H1 (cell line): ENCODE measurements around the gene FXYD7. TPM values are rescaled to one million over a fixed set of nuclear protein-coding genes. Genes with fewer than 3 reads are reported as not detected.

Source experiments
- CTCF ChIA-PET: fragments of 300-600 bp; sonication (Branson Sonifier 250); formaldehyde crosslinking; loops from one replicate; lab custom pipeline; 2021; ENCODE audit not compliant: partially characterized antibody; lab: Charles Lee
- POLR2A ChIA-PET: fragments of 300-600 bp; sonication (Branson Sonifier 250); formaldehyde crosslinking; loops from one replicate; lab custom pipeline; 2021; ENCODE audit warnings: inconsistent platforms; ENCODE audit not compliant: partially characterized antibody; lab: Charles Lee
- DNase-seq, 2 experiments: peaks; one replicate each; pipeline versions ENCODE4 v3.0.0 to v3.0.0-alpha.2; 2010 to 2022; ENCODE audit warnings: low spot score in 2 of 2, low read depth in 1 of 2, mixed read lengths in 1 of 2
- FAIRE-seq: peaks from 2 replicates; lab custom pipeline; 2011; peaks lifted over from hg19 to GRCh38; lab: Jason Lieb, UNC
- H2AFZ ChIP-seq: 2 replicates; pipeline ENCODE4 v1.8.1; 2012; ENCODE audit warnings: low read length, inconsistent platforms
- H2AK5ac ChIP-seq: 2 replicates; pipeline ENCODE4 v1.6.1; 2013; ENCODE audit warnings: low read depth, low read length
- H2BK120ac ChIP-seq: replicated peaks from 2 replicates; pipeline ENCODE3; 2013; ENCODE audit warnings: low read depth, low read length, inconsistent platforms
- H2BK12ac ChIP-seq: 2 replicates; pipeline ENCODE4 v1.6.1; 2013; ENCODE audit warnings: low read depth, low read length
- H2BK15ac ChIP-seq: 2 replicates; pipeline ENCODE4 v1.6.1; 2013; ENCODE audit warnings: low read length
- H2BK20ac ChIP-seq: 2 replicates; pipeline ENCODE4 v1.6.1; 2013; ENCODE audit warnings: low read length
- H2BK5ac ChIP-seq: 2 replicates; pipeline ENCODE4 v1.6.1; 2013; ENCODE audit warnings: low read depth, low read length
- H3K14ac ChIP-seq: 2 replicates; pipeline ENCODE4 v1.6.1; 2013; ENCODE audit warnings: inconsistent platforms; ENCODE audit not compliant: insufficient read length
- H3K18ac ChIP-seq: 2 replicates; pipeline ENCODE4 v1.6.1; 2013; ENCODE audit warnings: low read length; ENCODE audit errors: extremely low read depth
- H3K23ac ChIP-seq: 2 replicates; pipeline ENCODE4 v1.6.1; 2013; ENCODE audit warnings: inconsistent platforms; ENCODE audit not compliant: insufficient read length
- H3K23me2 ChIP-seq: 2 replicates; pipeline ENCODE4 v1.6.1; 2013; ENCODE audit warnings: low read depth, low read length
- H3K27ac ChIP-seq: 2 replicates; pipeline ENCODE4 v1.6.1; 2011; ENCODE audit warnings: low read depth, low read length, inconsistent platforms
- H3K27me3 ChIP-seq, 4 experiments: replicated peaks in 1 of 4; 1 replicate in 1 of 4; 2 replicates in 3 of 4; pipeline versions ENCODE4 v1.6.1 to v1.8.1; 2011 to 2013; ENCODE audit warnings: low read length in 3 of 4, mild to moderate bottlenecking in 3 of 4, inconsistent platforms in 2 of 4, mixed read lengths in 2 of 4, moderate library complexity in 1 of 4; ENCODE audit not compliant: control insufficient read depth in 3 of 4, insufficient read depth in 3 of 4; ENCODE audit errors: extremely low read depth in 1 of 4
- H3K36me3 ChIP-seq, 4 experiments: 2 replicates each; pipeline versions ENCODE4 v1.6.1 to v1.8.1; 2011 to 2013; ENCODE audit warnings: mild to moderate bottlenecking in 4 of 4, low read length in 3 of 4, moderate library complexity in 2 of 4, control low read depth in 1 of 4, inconsistent platforms in 1 of 4; ENCODE audit not compliant: insufficient read depth in 4 of 4, control insufficient read depth in 2 of 4
- H3K4ac ChIP-seq: replicated peaks from 2 replicates; pipeline ENCODE3; 2013; ENCODE audit warnings: low read length, low read depth, mixed read lengths, inconsistent platforms; ENCODE audit not compliant: insufficient read length
- H3K4me1 ChIP-seq, 4 experiments: replicated peaks in 1 of 4; 1 replicate in 1 of 4; 2 replicates in 3 of 4; pipeline versions ENCODE4 v1.6.1 to v1.8.1; 2011 to 2013; ENCODE audit warnings: low read length in 3 of 4, inconsistent platforms in 2 of 4, mixed read lengths in 1 of 4; ENCODE audit not compliant: insufficient read depth in 4 of 4, control insufficient read depth in 3 of 4
- H3K4me2 ChIP-seq, 2 experiments: 2 replicates each; pipeline versions ENCODE4 v1.6.1 to v1.8.1; 2011 to 2013; ENCODE audit warnings: low read depth in 2 of 2, low read length in 2 of 2, control low read depth in 1 of 2, inconsistent platforms in 1 of 2, mild to moderate bottlenecking in 1 of 2; ENCODE audit not compliant: insufficient read depth in 1 of 2
- H3K4me3 ChIP-seq, 4 experiments: fragments of 200-600, 300-600 bp in 1 of 4; sonication (generic), shearing (Covaris generic), sonication (Bioruptor Twin) in 1 of 4; 2 replicates each; pipeline versions ENCODE4 v1.5.1 to v1.8.1; 2011 to 2016; ENCODE audit warnings: low read length in 4 of 4, low read depth in 3 of 4, control low read depth in 2 of 4, inconsistent platforms in 2 of 4, mild to moderate bottlenecking in 2 of 4, mixed read lengths in 1 of 4, moderate library complexity in 1 of 4; ENCODE audit not compliant: insufficient read depth in 2 of 4; ENCODE audit errors: extremely low read depth in 1 of 4
- H3K56ac ChIP-seq: replicated peaks from 2 replicates; pipeline ENCODE3; 2013; ENCODE audit warnings: low read depth, mild to moderate bottlenecking, mixed read lengths, low read length, inconsistent platforms; ENCODE audit not compliant: insufficient read length
- H3K79me1 ChIP-seq: 2 replicates; pipeline ENCODE4 v1.6.1; 2013; ENCODE audit warnings: low read depth, low read length, control low read depth
- H3K79me2 ChIP-seq, 2 experiments: 2 replicates each; pipeline versions ENCODE4 v1.6.1 to v1.8.1; 2012 to 2013; ENCODE audit warnings: low read length in 2 of 2, mild to moderate bottlenecking in 2 of 2, inconsistent platforms in 1 of 2; ENCODE audit not compliant: insufficient read depth in 2 of 2, control insufficient read depth in 1 of 2
- H3K9ac ChIP-seq, 4 experiments: replicated peaks in 1 of 4; 1 replicate in 1 of 4; 2 replicates in 3 of 4; pipeline versions ENCODE4 v1.6.1 to v1.8.1; 2011 to 2013; ENCODE audit warnings: low read depth in 3 of 4, low read length in 3 of 4, control low read depth in 2 of 4, mild to moderate bottlenecking in 2 of 4, moderate library complexity in 2 of 4, inconsistent platforms in 1 of 4; ENCODE audit errors: extremely low read depth in 1 of 4
- H3K9me3 ChIP-seq, 2 experiments: 2 replicates each; pipeline versions ENCODE4 v1.6.1 to v1.8.1; 2012 to 2013; ENCODE audit warnings: mild to moderate bottlenecking in 2 of 2, moderate library complexity in 2 of 2, control low read depth in 1 of 2, inconsistent platforms in 1 of 2, low read depth in 1 of 2, low read length in 1 of 2, mixed read lengths in 1 of 2; ENCODE audit not compliant: insufficient read depth in 2 of 2
- H4K20me1 ChIP-seq, 2 experiments: replicated peaks in 1 of 2; 2 replicates each; pipeline versions ENCODE3 to v1.8.1; 2011 to 2013; ENCODE audit warnings: inconsistent platforms in 2 of 2, low read length in 2 of 2, mild to moderate bottlenecking in 1 of 2; ENCODE audit not compliant: insufficient read depth in 2 of 2, control insufficient read depth in 1 of 2
- H4K5ac ChIP-seq: 2 replicates; pipeline ENCODE4 v1.6.1; 2013; ENCODE audit warnings: low read length, low read depth, mixed read lengths, inconsistent platforms; ENCODE audit not compliant: insufficient read length
- H4K8ac ChIP-seq: 2 replicates; pipeline ENCODE4 v1.8.0; 2013; ENCODE audit warnings: mild to moderate bottlenecking, moderate library complexity, low read length, inconsistent platforms; ENCODE audit not compliant: insufficient read depth; ENCODE audit errors: extremely low read depth
- H4K91ac ChIP-seq: replicated peaks from 2 replicates; pipeline ENCODE3; 2013; ENCODE audit warnings: low read length, mixed read lengths, inconsistent platforms; ENCODE audit not compliant: insufficient read length
- CBX5 ChIP-seq: fragments of 300-800, 300-1000 bp; sonication (generic); IDR thresholded peaks from 2 replicates; pipeline ENCODE4 v1.7.1; 2016; ENCODE audit warnings: antibody characterized with exemption, low read length, low read depth
- CBX8 ChIP-seq: fragments of 300-800, 300-1000 bp; sonication (generic); IDR thresholded peaks from 2 replicates; pipeline ENCODE4 v1.7.1; 2016; ENCODE audit warnings: low read depth, low read length, borderline replicate concordance
- FOSL1 ChIP-seq: IDR thresholded peaks from 2 replicates; pipeline ENCODE4 v1.6.1; 2011; ENCODE audit warnings: mild to moderate bottlenecking, low read depth, low read length, moderate library complexity; ENCODE audit not compliant: insufficient read depth
- GABPA ChIP-seq: IDR thresholded peaks from 2 replicates; pipeline ENCODE4 v1.6.1; 2011; ENCODE audit warnings: mild to moderate bottlenecking, low read length, moderate library complexity, borderline replicate concordance; ENCODE audit not compliant: insufficient read depth
- KDM1A ChIP-seq: fragments of 200-600, 300-600 bp; sonication (generic); IDR thresholded peaks from 2 replicates; pipeline ENCODE4 v1.7.1; 2016; ENCODE audit warnings: mild to moderate bottlenecking, low read length, borderline replicate concordance
- PHF8 ChIP-seq: fragments of 200-600 bp; sonication (generic); conservative IDR thresholded peaks from 2 replicates; pipeline ENCODE4 v1.7.1; 2012; ENCODE audit warnings: low read depth, mild to moderate bottlenecking, inconsistent platforms, low read length, moderate library complexity
- RNF2 ChIP-seq: fragments of 200-900, 300-1000 bp; sonication (generic); IDR thresholded peaks from 2 replicates; pipeline ENCODE4 v1.7.1; 2016; ENCODE audit warnings: borderline replicate concordance, low read depth, mild to moderate bottlenecking, antibody characterized with exemption, low read length; ENCODE audit not compliant: poor library complexity, severe bottlenecking; ENCODE audit errors: missing control alignments
- SIN3A ChIP-seq, 2 experiments: IDR thresholded peaks in 1 of 2; conservative IDR thresholded peaks in 1 of 2; 2 replicates each; pipeline ENCODE4 v1.6.1; 2011 to 2012; ENCODE audit warnings: low read length in 2 of 2, improper control_type of control experiment in 1 of 2, low read depth in 1 of 2, mild to moderate bottlenecking in 1 of 2
- SRF ChIP-seq: IDR thresholded peaks from 2 replicates; pipeline ENCODE4 v1.6.1; 2011; ENCODE audit warnings: mild to moderate bottlenecking, low read depth, low read length, moderate library complexity
- TAF1 ChIP-seq: IDR thresholded peaks from 2 replicates; pipeline ENCODE4 v1.6.1; 2011; ENCODE audit warnings: mild to moderate bottlenecking, low read depth, low read length
- TAF7 ChIP-seq: optimal IDR thresholded peaks from 2 replicates; pipeline ENCODE3; 2011; ENCODE audit warnings: low read depth, mild to moderate bottlenecking, inconsistent platforms, low read length, moderate library complexity, borderline replicate concordance
- whole genome bisulfite sequencing, 2 experiments: shearing (Covaris generic) in 1 of 2; methylation state at CpG; one replicate each; pipeline versions ENCODE4 v1.1.6 to v1.1.7; 2013 to 2015; ENCODE audit warnings: low lambda C conversion rate in 2 of 2, mixed read lengths in 2 of 2, inconsistent platforms in 1 of 2, low coverage in 1 of 2, missing lambda C conversion rate in 1 of 2; ENCODE audit not compliant: insufficient replicate concordance in 2 of 2, insufficient coverage in 1 of 2, insufficient read length in 1 of 2; ENCODE audit errors: extremely low coverage in 1 of 2, missing lambda C conversion rate in 1 of 2; 5-methylcytosine and 5-hydroxymethylcytosine counted together
- polyA plus RNA-seq, 7 experiments: library from polyadenylated mRNA; depleted of rRNA in 3 of 7; stranded (reverse) in 5 of 7; unstranded in 2 of 7; fragments of >200 nt in 5 of 7; fragments of 200-250 nt in 2 of 7; gene quantifications; 1 replicate in 5 of 7; 2 replicates in 1 of 7; 4 replicates in 1 of 7; pipeline versions ENCODE4 v1.2.1 to v1.2.3, GENCODE V29; 2011 to 2013; ENCODE audit warnings: missing spikeins in 2 of 7, mixed read lengths in 2 of 7
- total RNA-seq: library from RNA; stranded (reverse); fragmentation: NEBNext Ultra II Directional; extraction: Animal tissue kit (Norgen Biotek cat#: 25700); gene quantifications from 2 replicates; pipeline ENCODE4 v1.2.1, GENCODE V29; 2021
- TF ChIP-seq, protein P1 (sequence below): IDR thresholded peaks from 2 replicates; pipeline ENCODE4 v1.6.1; 2012; ENCODE audit warnings: inconsistent platforms

FXYD7 gene
- total and polyA plus RNA-seq, 2 of the 8 experiments (the other 6 are each of a cell fraction or from before 2014, with no cell fraction given) = 12.1 to 14.3 TPM

DNA sequence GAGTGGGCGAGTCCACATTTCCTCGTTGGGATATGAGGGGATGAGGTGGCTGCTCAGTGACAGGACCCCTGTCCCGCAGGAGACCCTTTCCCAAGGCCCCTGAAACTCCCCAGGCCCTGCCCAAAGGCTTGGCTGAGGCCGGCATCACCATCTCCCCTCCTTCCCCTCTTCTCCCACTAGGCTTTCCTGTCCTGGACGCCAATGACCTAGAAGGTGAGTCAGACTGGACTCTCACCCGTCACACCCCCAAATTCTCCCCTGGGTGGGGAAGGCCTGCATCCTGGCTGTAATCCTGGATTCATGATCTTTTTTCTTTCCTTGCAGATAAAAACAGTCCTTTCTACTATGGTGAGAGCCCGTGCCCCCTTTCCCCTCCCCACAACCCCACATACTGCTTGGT is 22.2 kb upstream of the FXYD7 start:
- Histone ChIP-seq H2AFZ (no peak overlapping the region), H3K18ac (no peak overlapping the region), H4K8ac (no peak overlapping the region), H3K4me3 (no peak overlapping the region), H2BK12ac (no peak overlapping the region), H3K9me3 (no peaks in the 10 kb centered on the region), H3K56ac (no peak overlapping the region), H4K91ac (no peak overlapping the region), H4K20me1 (no peaks in the 10 kb centered on the region), H3K4me2 (no peak overlapping the region), H2BK15ac (no peak overlapping the region), H2BK20ac (no peak overlapping the region), H3K27ac (no peak overlapping the region), H4K5ac (no peak overlapping the region), H2BK120ac (no peak overlapping the region), H3K36me3 (no peaks in the 10 kb centered on the region), H3K79me2 (no peaks in the 10 kb centered on the region), H3K4ac (no peak overlapping the region), H3K23me2 (no peaks in the 10 kb centered on the region), H3K23ac (no peak overlapping the region), H3K4me1 (peaks cover 3 to 19% (median 12%) of the 10 kb centered on the region in 4 experiments; a peak in 6 of 7 replicates), H2BK5ac (no peak overlapping the region), H3K14ac (no peak overlapping the region), H2AK5ac (no peak overlapping the region), H3K79me1 (no peaks in the 10 kb centered on the region), H3K9ac (no peak overlapping the region), H3K27me3 (peaks cover 0 to 2% (median 0%) of the 10 kb centered on the region in 4 experiments; a peak in 2 of 7 replicates)
- ChIA-PET CTCF (interaction anchor here (1.0 to 6.9 kb wide), 4 partner anchors 14 to 20 kb away, joined by 3 to 154 read pairs (median 22); partner anchors contain the start of genes FXYD1, FXYD7 and LGI4), POLR2A (interaction anchor here (2.6 kb wide), 1 partner anchor 15 kb away, joined by 9 read pairs; the partner anchor contains the start of gene LGI4)
- DNase-seq = no peak
- FAIRE-seq = no peak
- WGBS, 2 experiments = 94% methylated on average over 4 of the region's 7 CpGs; no CpG with 5 or more reads in 1 of the 2 experiments
- no peak for TF ChIP-seq TAF1
- no peak for TF ChIP-seq CBX5
- no peak for TF ChIP-seq FOSL1
- TF ChIP-seq GABPA = no peak
- no peak for TF ChIP-seq PHF8
- TF ChIP-seq, protein P1, sequence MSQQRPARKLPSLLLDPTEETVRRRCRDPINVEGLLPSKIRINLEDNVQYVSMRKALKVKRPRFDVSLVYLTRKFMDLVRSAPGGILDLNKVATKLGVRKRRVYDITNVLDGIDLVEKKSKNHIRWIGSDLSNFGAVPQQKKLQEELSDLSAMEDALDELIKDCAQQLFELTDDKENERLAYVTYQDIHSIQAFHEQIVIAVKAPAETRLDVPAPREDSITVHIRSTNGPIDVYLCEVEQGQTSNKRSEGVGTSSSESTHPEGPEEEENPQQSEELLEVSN = no peak
- TF ChIP-seq RNF2 = no peak
- TF ChIP-seq TAF7 = no peak
- no peak for TF ChIP-seq SIN3A (conservative IDR thresholded peaks at IDR 0.05 in 1 of 2, IDR thresholded peaks at IDR 0.05 in 1 of 2; ENCODE audit: low read depth in 1 of 2, low read length in 2 of 2)
- no peak for TF ChIP-seq CBX8
- TF ChIP-seq SRF = no peak
- no peak for TF ChIP-seq KDM1A
